Mesendoderm (in vitro differentiated cells): ENCODE measurements around the gene PEX10.

Source experiments
- DNase-seq: peaks from one replicate; pipeline ENCODE4 v3.0.0; 2013
- H2AK5ac ChIP-seq: 2 replicates; pipeline ENCODE4 v1.6.1; 2013; ENCODE audit warnings: low read length, inconsistent platforms
- H2BK120ac ChIP-seq: 2 replicates; pipeline ENCODE4 v1.6.1; 2013; ENCODE audit warnings: low read depth, mild to moderate bottlenecking, low read length, moderate library complexity, mixed read lengths
- H2BK15ac ChIP-seq: replicated peaks from 2 replicates; pipeline ENCODE4 v1.6.1; 2013; ENCODE audit warnings: low read depth, mild to moderate bottlenecking, moderate library complexity
- H2BK5ac ChIP-seq: 2 replicates; pipeline ENCODE4 v1.6.1; 2013; ENCODE audit warnings: low read length, inconsistent platforms
- H3K18ac ChIP-seq: 2 replicates; pipeline ENCODE4 v1.6.1; 2013; ENCODE audit warnings: mild to moderate bottlenecking, low read length, mixed read lengths
- H3K23ac ChIP-seq: one replicate; pipeline ENCODE4 v1.6.1; 2013; ENCODE audit warnings: low read length
- H3K27ac ChIP-seq: 2 replicates; pipeline ENCODE4 v1.5.1; 2013; ENCODE audit warnings: low read depth, mild to moderate bottlenecking, inconsistent platforms, low read length, moderate library complexity
- H3K27me3 ChIP-seq: 2 replicates; pipeline ENCODE4 v1.6.1; 2013; ENCODE audit warnings: low read length, control low read depth, mild to moderate bottlenecking, inconsistent platforms; ENCODE audit not compliant: insufficient read depth, poor library complexity
- H3K36me3 ChIP-seq: 2 replicates; pipeline ENCODE4 v1.6.1; 2013; ENCODE audit warnings: low read length, inconsistent platforms; ENCODE audit not compliant: control insufficient read depth, insufficient read depth
- H3K4ac ChIP-seq: one replicate; pipeline ENCODE4 v1.6.1; 2013; ENCODE audit warnings: low read depth, mild to moderate bottlenecking, low read length, moderate library complexity
- H3K4me1 ChIP-seq: 2 replicates; pipeline ENCODE4 v1.6.1; 2013; ENCODE audit warnings: low read depth, low read length, inconsistent platforms; ENCODE audit not compliant: control insufficient read depth
- H3K4me2 ChIP-seq: 2 replicates; pipeline ENCODE4 v1.6.1; 2013; ENCODE audit warnings: low read length
- H3K4me3 ChIP-seq: 2 replicates; pipeline ENCODE4 v1.5.1; 2013; ENCODE audit warnings: mild to moderate bottlenecking, low read length
- H3K56ac ChIP-seq: one replicate; pipeline ENCODE4 v1.6.1; 2013; ENCODE audit warnings: low read length
- H3K79me1 ChIP-seq: 2 replicates; pipeline ENCODE4 v1.6.1; 2013; ENCODE audit warnings: low read length, inconsistent platforms
- H3K79me2 ChIP-seq: 2 replicates; pipeline ENCODE4 v1.6.1; 2013; ENCODE audit warnings: mild to moderate bottlenecking, low read length; ENCODE audit not compliant: control insufficient read depth, insufficient read depth
- H3K9ac ChIP-seq: 2 replicates; pipeline ENCODE4 v1.6.1; 2013; ENCODE audit warnings: low read length, inconsistent platforms
- H4K5ac ChIP-seq: one replicate; pipeline ENCODE4 v1.6.1; 2013; ENCODE audit warnings: low read length
- H4K8ac ChIP-seq: one replicate; pipeline ENCODE4 v1.6.1; 2013; ENCODE audit warnings: low read depth, mild to moderate bottlenecking, control low read depth, low read length, moderate library complexity
- WGBS: extraction: QIAGEN DNeasy Blood & Tissue Kit; methylation state at CpG from one replicate; pipeline ENCODE4 v1.1.7; 2013; ENCODE audit warnings: low lambda C conversion rate, missing lambda C conversion rate; ENCODE audit not compliant: insufficient coverage; ENCODE audit errors: extremely low coverage; 5-methylcytosine and 5-hydroxymethylcytosine counted together

Gene PEX10

DNA sequence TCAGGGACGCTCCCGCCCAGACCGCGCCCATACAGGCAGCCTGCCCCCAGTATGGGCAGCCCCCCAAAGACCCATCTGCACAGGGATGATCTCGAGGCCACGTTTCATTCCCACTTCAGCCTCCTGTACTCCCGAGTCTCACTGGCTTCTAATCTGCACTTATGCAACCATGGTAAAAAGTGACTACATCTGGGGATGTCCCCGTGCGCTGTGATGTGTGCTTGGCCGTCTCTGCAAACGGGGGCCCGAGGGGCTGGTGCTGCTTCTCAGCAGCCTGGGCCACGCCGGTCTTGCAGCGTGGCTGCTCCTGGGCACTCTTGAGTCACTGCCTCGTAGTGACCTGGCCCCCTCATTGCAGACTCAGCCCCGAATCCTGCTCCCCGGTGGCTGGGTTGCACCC, 46.3 kb upstream of the PEX10 start:
- H3K4ac ChIP-seq, result no peak overlapping the region
- H3K79me2 ChIP-seq, result no peaks in the 10 kb centered on the region
- no peak overlapping the region for H3K9ac ChIP-seq
- no peak overlapping the region for H3K23ac ChIP-seq
- H4K8ac ChIP-seq, result no peak overlapping the region
- H3K4me3 ChIP-seq, result no peak overlapping the region
- no peak overlapping the region for H3K4me2 ChIP-seq
- no peak overlapping the region for H2AK5ac ChIP-seq
- H3K27ac ChIP-seq, result no peak overlapping the region
- H2BK120ac ChIP-seq, result no peak overlapping the region
- H2BK15ac ChIP-seq, result no peak overlapping the region
- no peaks in the 10 kb centered on the region for H3K36me3 ChIP-seq
- H3K18ac ChIP-seq, result no peak overlapping the region
- H3K27me3 ChIP-seq, result no peaks in the 10 kb centered on the region
- no peak for DNase-seq
- H3K56ac ChIP-seq, result no peak overlapping the region
- WGBS, result no CpG with 5 or more reads among the region's 18 CpGs
- no peak overlapping the region for H4K5ac ChIP-seq
- no peak overlapping the region for H2BK5ac ChIP-seq
- H3K4me1 ChIP-seq, result no peaks in the 10 kb centered on the region
- H3K79me1 ChIP-seq, result no peaks in the 10 kb centered on the region

DNA sequence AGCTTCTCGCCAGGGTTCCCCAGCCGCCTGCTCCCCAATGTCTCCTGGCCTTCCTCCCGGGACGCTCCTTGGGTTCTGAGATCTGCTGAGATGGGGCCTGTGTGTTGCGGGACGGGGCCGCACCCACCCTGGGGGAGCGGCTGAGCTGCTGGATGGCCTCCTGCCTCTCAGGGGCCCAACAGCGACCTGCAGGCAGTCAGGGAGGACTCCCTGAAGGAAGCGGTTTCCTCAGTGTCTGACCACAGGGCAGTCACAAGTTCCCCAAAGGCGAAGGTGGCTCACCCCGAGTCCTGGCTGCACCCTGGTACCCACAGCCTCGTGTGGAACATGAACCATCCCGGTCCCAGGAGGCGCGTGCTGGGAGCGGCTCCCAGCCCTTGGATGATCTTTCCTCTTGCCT, 45.1 kb upstream of the PEX10 start:
- H3K4me1 ChIP-seq, result no peaks in the 10 kb centered on the region
- H3K79me2 ChIP-seq, result no peaks in the 10 kb centered on the region
- H2BK120ac ChIP-seq, result no peak overlapping the region
- no CpG with 5 or more reads among the region's 17 CpGs for WGBS
- H3K27ac ChIP-seq, result no peak overlapping the region
- no peak overlapping the region for H4K8ac ChIP-seq
- H3K4me2 ChIP-seq, result no peak overlapping the region
- no peaks in the 10 kb centered on the region for H3K36me3 ChIP-seq
- no peak overlapping the region for H4K5ac ChIP-seq
- no peak overlapping the region for H2AK5ac ChIP-seq
- no peaks in the 10 kb centered on the region for H3K27me3 ChIP-seq
- H3K23ac ChIP-seq, result no peak overlapping the region
- no peak overlapping the region for H2BK5ac ChIP-seq
- no peak for DNase-seq
- H3K18ac ChIP-seq, result no peak overlapping the region
- H3K9ac ChIP-seq, result no peak overlapping the region
- H3K4ac ChIP-seq, result no peak overlapping the region
- H2BK15ac ChIP-seq, result no peak overlapping the region
- no peaks in the 10 kb centered on the region for H3K79me1 ChIP-seq
- H3K56ac ChIP-seq, result no peak overlapping the region
- no peak overlapping the region for H3K4me3 ChIP-seq

DNA sequence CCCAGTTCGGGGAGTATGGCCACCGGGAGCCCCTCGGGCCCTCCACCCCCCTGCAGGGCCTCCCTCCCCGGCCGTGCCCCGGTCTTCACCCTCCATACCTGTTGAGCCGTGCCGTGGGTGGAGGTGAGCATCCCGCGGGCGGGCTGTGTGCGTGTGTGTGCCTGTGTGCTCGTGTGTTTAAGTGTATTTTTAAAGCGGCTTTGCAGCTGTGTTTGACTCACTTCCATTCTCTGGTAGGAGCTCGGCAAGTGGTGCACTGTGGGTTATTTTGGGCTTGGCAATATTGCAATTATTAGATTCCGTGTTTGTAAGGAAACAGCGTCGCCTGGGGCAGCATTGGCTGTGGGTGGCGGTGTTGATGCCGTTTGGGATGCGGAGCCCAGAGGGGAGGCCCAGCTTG, 43.4 kb upstream of the PEX10 start:
- Histone ChIP-seq H3K79me2 (no peaks in the 10 kb centered on the region), H3K27ac (no peak overlapping the region), H3K9ac (no peak overlapping the region), H3K4me3 (no peak overlapping the region), H4K5ac (no peak overlapping the region), H3K4me1 (no peaks in the 10 kb centered on the region), H3K23ac (no peak overlapping the region), H3K36me3 (no peaks in the 10 kb centered on the region), H3K56ac (no peak overlapping the region), H3K79me1 (no peaks in the 10 kb centered on the region), H3K4me2 (no peak overlapping the region), H2BK5ac (no peak overlapping the region), H2BK15ac (no peak overlapping the region), H3K4ac (no peak overlapping the region), H3K18ac (no peak overlapping the region), H4K8ac (no peak overlapping the region), H2AK5ac (no peak overlapping the region), H3K27me3 (no peaks in the 10 kb centered on the region), H2BK120ac (no peak overlapping the region)
- DNase-seq, result no peak
- WGBS, result no CpG with 5 or more reads among the region's 21 CpGs

DNA sequence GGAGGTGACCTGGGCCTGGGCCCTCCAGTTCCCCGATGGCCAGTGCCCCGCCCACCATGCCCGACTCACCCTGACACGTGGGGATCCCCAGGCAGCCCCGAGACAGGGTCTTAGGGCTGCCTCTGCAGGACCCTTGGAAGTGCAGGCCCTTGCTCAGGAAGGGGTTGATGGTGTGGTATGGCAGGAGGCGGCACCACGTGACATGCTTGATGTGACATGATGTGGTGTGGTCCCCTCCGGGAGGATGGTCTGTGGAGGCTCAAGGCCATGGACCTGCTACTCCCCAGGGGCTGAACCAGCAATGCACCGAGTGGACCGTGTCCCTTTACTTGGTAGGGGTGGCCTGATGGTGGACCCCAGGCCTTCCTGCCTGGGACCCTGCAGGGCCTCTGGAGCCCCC, 41.9 kb upstream of the PEX10 start:
- no peak overlapping the region for H2BK5ac ChIP-seq
- no peak overlapping the region for H4K8ac ChIP-seq
- H3K27ac ChIP-seq, result no peak overlapping the region
- no peak overlapping the region for H3K56ac ChIP-seq
- H3K18ac ChIP-seq, result no peak overlapping the region
- H3K4me3 ChIP-seq, result no peak overlapping the region
- no peak overlapping the region for H3K4ac ChIP-seq
- H3K36me3 ChIP-seq, result no peaks in the 10 kb centered on the region
- no peaks in the 10 kb centered on the region for H3K79me1 ChIP-seq
- no peak overlapping the region for H2AK5ac ChIP-seq
- H3K79me2 ChIP-seq, result no peaks in the 10 kb centered on the region
- H4K5ac ChIP-seq, result no peak overlapping the region
- H2BK120ac ChIP-seq, result no peak overlapping the region
- no peak for DNase-seq
- H3K9ac ChIP-seq, result no peak overlapping the region
- H3K27me3 ChIP-seq, result no peaks in the 10 kb centered on the region
- H3K23ac ChIP-seq, result no peak overlapping the region
- H3K4me2 ChIP-seq, result no peak overlapping the region
- H3K4me1 ChIP-seq, result no peaks in the 10 kb centered on the region
- no CpG with 5 or more reads among the region's 10 CpGs for WGBS
- no peak overlapping the region for H2BK15ac ChIP-seq

DNA sequence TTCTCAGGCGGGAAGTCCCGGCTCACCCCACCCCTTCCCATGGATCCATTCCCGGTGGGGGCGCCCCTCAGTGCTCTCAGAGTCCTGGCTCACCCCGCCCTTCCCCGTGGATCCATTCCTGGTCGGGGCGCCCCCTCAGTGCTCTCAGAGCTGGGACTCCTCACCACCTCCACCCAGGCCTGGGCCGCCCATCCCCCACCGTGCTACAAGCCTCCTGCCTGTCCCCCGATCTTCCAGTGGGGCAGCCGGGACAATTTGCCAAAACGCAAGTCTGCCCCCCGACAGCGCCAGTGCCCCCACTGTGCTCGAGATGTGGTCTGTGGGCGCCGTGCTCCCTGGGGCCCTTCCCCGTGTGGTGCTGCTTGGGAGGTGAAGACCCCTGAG, 40.6 kb upstream of the PEX10 start:
- no peak overlapping the region for H4K5ac ChIP-seq
- H3K18ac ChIP-seq, result no peak overlapping the region
- no peak overlapping the region for H3K23ac ChIP-seq
- no peaks in the 10 kb centered on the region for H3K27me3 ChIP-seq
- H3K9ac ChIP-seq, result no peak overlapping the region
- H2BK15ac ChIP-seq, result no peak overlapping the region
- H3K4me3 ChIP-seq, result no peak overlapping the region
- H3K79me2 ChIP-seq, result no peaks in the 10 kb centered on the region
- H3K4ac ChIP-seq, result no peak overlapping the region
- no peak overlapping the region for H3K56ac ChIP-seq
- no peak for DNase-seq
- H4K8ac ChIP-seq, result no peak overlapping the region
- no CpG with 5 or more reads among the region's 19 CpGs for WGBS
- H3K4me2 ChIP-seq, result no peak overlapping the region
- H2BK5ac ChIP-seq, result no peak overlapping the region
- H3K36me3 ChIP-seq, result no peaks in the 10 kb centered on the region
- H3K27ac ChIP-seq, result no peak overlapping the region
- H3K79me1 ChIP-seq, result no peaks in the 10 kb centered on the region
- H2AK5ac ChIP-seq, result no peak overlapping the region
- no peaks in the 10 kb centered on the region for H3K4me1 ChIP-seq
- no peak overlapping the region for H2BK120ac ChIP-seq

DNA sequence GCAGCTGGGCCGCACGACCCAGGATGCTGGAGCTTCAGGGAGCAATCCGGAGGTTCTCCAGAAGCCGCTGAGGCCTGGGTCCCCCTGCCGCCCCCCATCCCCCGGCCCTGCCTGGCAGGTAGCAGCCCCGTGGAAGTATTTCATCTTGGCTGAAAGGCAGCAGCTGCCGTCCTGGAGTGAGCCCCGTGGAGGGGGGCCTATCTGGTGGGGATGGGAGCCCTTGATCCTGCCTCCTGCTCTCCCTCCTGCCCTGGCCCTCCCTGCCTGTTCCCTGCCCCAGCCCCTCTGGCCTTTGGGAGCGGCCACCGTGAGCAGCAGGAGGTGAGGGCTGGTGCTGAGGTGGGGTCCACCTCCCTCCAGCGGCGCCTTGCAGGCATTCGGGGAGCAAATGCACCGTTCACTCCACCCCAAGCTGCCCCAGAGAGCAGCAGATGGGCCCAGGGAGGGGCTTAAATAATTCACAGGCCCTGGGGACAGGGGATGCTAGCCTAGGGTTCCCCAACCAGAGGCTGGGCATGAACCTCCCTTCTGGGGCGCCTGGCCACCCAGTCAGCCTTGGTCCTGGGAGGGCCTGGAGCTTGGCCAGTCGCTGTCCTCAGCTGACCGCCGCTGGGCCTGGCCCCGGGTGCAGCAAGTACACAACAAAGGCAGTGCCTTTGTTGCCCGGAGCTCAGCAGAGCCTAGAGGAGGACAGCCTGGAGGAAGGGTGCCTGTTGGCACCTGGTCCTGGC, 40.0 kb upstream of the PEX10 start:
- Histone ChIP-seq H4K5ac (no peak overlapping the region), H3K4me1 (no peaks in the 10 kb centered on the region), H2BK5ac (no peak overlapping the region), H3K4ac (no peak overlapping the region), H3K56ac (no peak overlapping the region), H3K36me3 (no peaks in the 10 kb centered on the region), H3K4me3 (no peak overlapping the region), H3K27ac (no peak overlapping the region), H3K18ac (no peak overlapping the region), H2BK120ac (no peak overlapping the region), H2BK15ac (no peak overlapping the region), H3K9ac (no peak overlapping the region), H3K23ac (no peak overlapping the region), H3K4me2 (no peak overlapping the region), H3K79me2 (no peaks in the 10 kb centered on the region), H4K8ac (no peak overlapping the region), H3K27me3 (no peaks in the 10 kb centered on the region), H2AK5ac (no peak overlapping the region), H3K79me1 (no peaks in the 10 kb centered on the region)
- no CpG with 5 or more reads among the region's 21 CpGs for WGBS
- DNase-seq, result no peak
